Activated CD4-positive, alpha-beta T cell treated with anti-CD3 and anti-CD28 coated beads, Interleukin-2, amount 50 U/mL, for 24 hours (primary cell): ENCODE results near the gene SETD4.

ENCODE experiments used
- DNase-seq, 2 donors: peaks; one replicate each; pipeline ENCODE4 v3.0.0-alpha.2; 2020; ENCODE audit warnings: low read depth in 1 of 2, low spot score in 1 of 2

Gene SETD4

GRCh38 chr21:36048357-36048756, 12.0 kb downstream of the SETD4 start:
- DNase-seq: no peak

- DNase-seq: no peak
Measured at GRCh38 chr21:36047139-36047538, 13.2 kb downstream of the SETD4 start.

DNA sequence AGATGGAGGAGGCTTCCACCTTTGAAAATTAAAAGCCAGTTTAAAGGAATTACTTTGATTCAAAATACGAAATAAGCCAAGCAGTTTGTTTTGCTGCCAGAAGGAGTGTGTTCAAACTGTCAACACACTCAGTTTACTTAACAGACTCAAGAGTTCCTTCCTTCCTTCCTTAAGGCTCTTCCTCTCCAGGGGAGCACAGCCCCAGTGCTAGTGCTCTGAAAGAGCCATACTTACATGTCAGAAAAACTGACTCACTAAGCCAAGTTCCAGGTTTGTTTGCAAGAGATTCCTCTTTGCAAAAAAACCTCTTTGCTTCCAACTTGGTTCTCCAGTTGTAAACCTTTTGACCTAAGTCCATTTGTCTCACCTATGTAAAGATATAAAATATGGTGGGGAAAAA, 14.3 kb downstream of the SETD4 start:
- DNase-seq: no peak

DNA sequence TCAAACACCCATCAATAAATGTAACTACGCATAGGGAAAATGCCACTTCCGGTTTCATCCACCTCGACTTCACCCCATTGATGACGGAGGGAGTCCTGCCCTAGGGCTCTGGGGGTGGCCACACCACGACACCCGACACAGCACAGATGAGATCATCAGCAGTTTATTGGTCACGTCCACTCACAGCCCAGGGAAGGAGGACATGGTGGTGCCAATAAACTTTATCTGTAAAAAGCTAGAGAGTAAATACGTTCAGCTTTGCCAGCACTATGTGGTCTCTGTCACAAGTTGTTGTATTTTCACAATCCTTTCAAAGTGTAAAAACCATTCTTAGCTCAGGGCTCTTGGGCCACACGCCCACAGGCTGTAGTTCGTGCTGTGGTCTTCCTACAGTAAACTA, 16.3 kb downstream of the SETD4 start:
- DNase-seq: no peak

DNA sequence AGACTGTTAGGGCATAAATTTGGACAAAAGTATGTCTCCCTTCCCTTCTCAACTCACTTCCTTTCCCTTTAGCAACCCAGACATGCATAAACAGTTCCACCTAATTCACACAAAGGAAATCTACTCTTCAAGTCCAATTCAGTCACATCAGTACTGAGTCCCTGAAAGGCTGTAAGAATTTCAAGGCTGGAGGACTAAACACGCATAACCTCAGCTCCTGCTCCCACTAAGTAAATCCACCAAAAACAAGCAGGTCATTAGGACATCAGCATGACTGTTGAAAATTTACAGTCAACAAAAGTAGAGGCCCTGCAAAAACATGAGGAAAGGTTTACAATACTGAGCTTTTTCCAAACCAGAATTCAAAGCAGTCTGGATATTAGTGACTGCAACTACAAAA, 18.4 kb downstream of the SETD4 start:
- DNase-seq: no peak

DNA sequence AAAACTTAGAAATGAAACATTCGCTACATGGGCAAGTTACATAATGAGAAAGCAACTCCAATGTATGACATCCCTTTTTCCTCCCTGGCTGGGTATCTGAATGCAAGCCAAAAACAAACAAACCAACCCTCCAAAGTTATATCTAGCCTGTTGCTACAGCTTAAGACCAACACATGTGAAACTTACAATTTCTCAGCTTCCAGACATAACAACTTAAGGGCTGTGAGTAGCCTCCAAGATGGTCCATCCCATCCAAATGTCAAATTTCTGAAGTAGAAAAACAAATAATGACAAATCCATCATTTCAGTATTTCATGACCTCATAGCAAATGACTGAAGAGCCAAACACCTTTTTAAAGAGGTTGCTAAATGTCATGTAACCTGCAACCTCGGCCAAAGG, 19.9 kb downstream of the SETD4 start:
- no peak for DNase-seq

DNA sequence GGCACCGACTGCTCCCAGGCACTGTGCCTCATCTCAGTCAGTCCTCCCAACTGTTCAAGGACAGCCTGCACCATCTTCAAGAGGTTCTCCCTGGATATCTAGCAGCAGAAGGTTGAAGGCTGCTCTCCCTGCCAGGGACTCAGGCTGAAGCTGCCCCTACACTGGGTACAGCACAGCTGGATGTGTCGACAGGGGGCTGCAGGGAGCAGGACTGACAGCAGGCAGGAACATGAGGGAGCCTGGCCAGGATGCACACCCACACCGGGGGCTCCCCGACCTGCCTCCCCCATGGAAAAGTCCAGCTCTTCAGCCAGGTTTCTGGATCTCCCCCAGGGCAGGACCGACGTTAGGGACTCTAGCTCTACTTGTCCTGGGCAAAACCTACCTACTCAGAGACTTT, 20.5 kb downstream of the SETD4 start:
- no peak for DNase-seq

GRCh38 chr21:36038701-36039497, 21.4 kb downstream of the SETD4 start:
- no peak for DNase-seq

DNA sequence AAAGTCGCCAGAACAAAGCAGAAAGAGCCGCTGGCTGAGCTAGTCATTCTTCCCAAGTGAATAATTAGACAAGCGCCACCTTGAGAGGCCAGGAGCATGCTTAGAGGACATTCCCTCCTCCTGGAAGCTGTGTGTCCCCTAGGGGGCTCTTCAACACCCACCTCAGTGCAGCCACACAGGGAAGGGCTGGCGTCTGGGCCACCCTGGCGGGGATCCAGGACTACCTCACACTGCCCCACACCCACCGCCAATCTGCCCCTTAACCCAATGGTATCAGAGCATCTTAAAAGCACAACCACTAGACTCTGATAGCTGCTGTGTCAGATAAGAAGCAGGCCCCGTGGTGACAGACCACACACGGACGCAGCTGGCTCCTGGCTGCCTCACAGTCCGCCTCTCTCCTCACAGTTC, 24.9 kb downstream of the SETD4 start:
- no peak for DNase-seq

DNA sequence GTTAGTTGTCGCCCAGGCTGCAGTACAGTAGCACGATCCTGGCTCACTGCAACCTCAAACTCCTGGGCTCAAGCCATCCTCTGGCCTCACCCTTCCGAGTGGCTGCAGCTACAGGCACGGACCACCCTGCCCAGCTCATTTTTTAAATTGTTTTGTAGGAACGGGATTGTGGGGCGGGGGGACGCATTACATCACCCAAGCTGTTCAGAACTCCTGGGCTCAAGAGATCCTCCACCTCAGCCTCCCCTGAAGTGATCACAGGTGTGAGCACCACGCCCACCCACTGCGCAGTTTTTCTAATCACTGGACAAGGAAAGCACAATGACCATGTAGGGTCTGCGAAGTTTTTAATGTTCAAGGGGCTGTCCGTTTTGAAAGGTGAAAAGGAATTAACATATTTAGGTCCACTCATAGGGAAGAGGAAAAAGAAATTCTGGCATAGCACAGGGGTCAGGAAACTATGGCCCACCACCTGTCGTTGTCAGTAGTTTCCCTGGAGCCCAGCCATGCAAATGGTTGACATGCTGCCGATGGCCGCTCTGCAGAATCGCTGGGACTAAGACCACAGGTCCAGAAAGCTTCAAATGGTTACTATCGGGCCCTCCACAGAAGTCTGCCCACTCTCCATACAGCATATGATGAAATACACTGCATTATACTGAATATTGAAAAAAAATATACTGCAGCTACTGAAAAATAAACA, 26.0 kb downstream of the SETD4 start:
- no peak for DNase-seq

- no peak for DNase-seq
Measured at GRCh38 chr21:36032647-36033406, 27.5 kb downstream of the SETD4 start.

GRCh38 chr21:36030581-36031189, 29.6 kb downstream of the SETD4 start:
- DNase-seq: no peak

GRCh38 chr21:36029309-36029708, 31.0 kb downstream of the SETD4 start:
- DNase-seq: no peak

- DNase-seq: peak; percentile 55 to 63
Measured at GRCh38 chr21:36028127-36029069, 31.9 kb downstream of the SETD4 start.

GRCh38 chr21:36027347-36027746, 33.0 kb downstream of the SETD4 start:
- no peak for DNase-seq

DNA sequence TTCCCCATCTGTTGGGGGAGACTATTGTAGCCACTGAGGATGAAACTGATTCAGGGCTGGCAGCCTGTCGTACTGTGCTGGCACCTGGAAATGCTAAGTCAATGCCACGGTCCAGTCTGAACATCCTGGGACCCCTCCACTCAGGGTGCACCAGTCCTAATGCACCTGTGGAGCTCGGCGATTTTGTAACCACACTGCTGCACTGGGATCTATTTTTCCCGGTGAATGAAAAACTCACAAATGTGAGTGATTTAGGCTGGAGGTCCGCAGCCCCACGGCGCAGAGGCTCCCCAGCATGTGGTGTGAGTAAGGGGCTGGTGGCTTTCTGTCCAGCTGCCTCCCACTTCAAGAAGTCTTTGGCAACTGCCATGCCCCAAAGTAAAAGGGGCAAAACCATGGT, 35.5 kb downstream of the SETD4 start:
- DNase-seq: no peak

- no peak for DNase-seq
Measured at GRCh38 chr21:36023092-36023480, 37.2 kb downstream of the SETD4 start.

DNA sequence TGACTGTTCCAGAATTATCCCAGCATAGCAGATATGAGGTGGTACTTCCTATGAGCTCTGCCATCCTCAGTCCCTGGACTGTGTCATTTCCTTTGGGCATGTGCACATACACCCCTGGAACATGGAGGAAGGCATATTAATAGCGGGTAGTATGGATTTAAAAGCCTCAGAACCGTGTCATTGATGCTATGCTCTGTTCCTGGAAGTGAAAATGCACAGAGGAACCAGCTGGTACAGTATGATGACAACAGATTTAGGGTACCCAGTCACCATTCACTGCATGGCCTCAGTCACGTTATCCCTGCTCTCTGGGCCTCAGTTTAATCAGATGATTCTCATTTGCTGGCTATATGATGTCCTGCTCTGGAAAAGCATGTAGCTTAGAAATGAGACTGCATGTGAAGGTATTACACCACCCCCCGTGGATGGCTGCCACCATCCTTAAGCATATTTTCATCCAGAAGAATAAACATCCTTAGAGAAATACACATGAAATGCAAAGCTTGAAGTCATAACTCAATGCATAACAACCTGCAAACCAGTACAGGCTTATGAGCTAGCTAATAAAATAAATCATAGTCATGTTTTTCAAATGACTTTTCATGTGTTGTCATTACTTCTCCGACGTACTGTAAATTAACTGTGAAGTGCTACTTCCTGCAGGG, 37.8 kb downstream of the SETD4 start:
- DNase-seq: no peak

DNA sequence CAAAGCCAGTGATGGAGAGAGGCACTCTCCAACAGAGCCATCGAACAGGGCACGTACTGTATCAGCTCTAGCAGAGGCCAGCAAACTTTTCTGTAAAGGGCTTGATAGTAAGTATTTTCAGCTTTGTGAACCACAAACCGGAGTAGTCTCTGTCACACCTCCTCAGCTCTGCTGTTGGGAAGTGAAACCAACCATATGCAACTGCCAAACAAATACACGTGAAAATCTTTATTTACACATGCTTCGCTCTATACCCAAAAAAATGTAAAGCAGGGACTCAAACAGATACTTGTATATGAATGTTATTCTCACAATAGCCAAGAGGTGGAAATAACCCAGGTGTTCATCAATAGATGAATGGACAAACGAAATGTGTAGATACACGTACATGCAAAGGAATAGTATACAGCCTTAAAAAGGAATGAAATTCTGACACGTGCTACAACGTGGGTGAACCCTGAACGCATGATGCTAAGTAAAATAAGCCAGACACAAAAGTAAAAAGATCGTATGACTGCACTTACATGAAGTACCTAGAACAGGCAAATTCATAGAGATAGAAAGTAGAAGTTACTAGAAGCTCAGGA, 39.0 kb downstream of the SETD4 start:
- no peak for DNase-seq

DNA sequence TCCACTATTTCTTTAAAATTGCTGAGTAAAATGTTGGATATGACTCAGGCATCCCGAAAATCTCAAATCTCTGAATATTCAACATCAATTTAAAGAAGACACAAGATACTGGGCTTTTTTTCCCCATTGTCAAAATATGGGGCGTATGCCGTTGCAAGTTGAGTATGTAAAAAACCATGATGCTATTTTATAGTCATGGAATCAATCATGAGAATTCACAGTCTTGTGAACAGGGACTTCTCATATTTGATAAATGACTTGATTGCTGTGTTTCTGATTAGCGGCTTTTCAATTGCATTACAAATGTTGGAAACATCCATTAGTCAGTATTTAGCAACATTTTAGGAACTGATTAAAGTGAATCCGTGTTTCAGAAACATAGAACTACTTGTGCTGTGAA, 45.3 kb downstream of the SETD4 start:
- no peak for DNase-seq
